ENCODE measurements around the gene IL4R. TPM values are rescaled to one million over a fixed set of nuclear protein-coding genes. Genes with fewer than 3 reads are reported as not detected.

The IL4R gene
- total and polyA plus RNA-seq, 10 donors = 39.3 to 319 (median 160) TPM

GRCh38 chr16:27368358-27368722 lies 54.6 kb downstream of the IL4R start:
- no peak for DNase-seq
- TF ChIP-seq POLR2AphosphoS5 (IDR thresholded peaks at IDR 0.05) (no peak), CTCF (IDR thresholded peaks at IDR 0.05 in 8 of 11, conservative IDR thresholded peaks at IDR 0.05 in 3 of 11) (peak in 5 of 11 experiments; percentile 1 to 63 (median 46)), POLR2A (IDR thresholded peaks at IDR 0.05) (no peak)
- Histone ChIP-seq H3K36me3 (peaks cover 0 to 17% (median 13%) of the 10 kb centered on the region in 6 donors), H3K9me3 (peaks cover 0 to 9% (median 0%) of the 10 kb centered on the region in 8 donors), H3K27me3 (replicated peaks in 1 of 7) (no peaks in the 10 kb centered on the region), H3K4me1 (peaks cover 30 to 71% (median 37%) of the 10 kb centered on the region in 6 donors), H3K27ac (peak overlapping the region; percentile 81 to 92 (median 88)), H3K4me3 (peak overlapping the region in 4 of 8 donors; percentile 15 to 50 (median 28))
- intact Hi-C loops (cut with DNase I; ENCODE audit: low total_unique reads) = loop anchor here (2.0 to 5.0 kb wide), 2 partner anchors 134 to 191 kb away; no protein-coding TSS in a partner anchor
- 57 to 64% (median 60%) methylated on average over 9 of the region's 9 CpGs for WGBS, 5 donors

GRCh38 chr16:27369806-27370205 lies 56.0 kb downstream of the IL4R start:
- TF ChIP-seq POLR2AphosphoS5 (IDR thresholded peaks at IDR 0.05) (no peak), POLR2A (IDR thresholded peaks at IDR 0.05) (no peak), CTCF (IDR thresholded peaks at IDR 0.05 in 8 of 11, conservative IDR thresholded peaks at IDR 0.05 in 3 of 11) (no peak)
- Histone ChIP-seq H3K4me1 (peaks cover 42 to 71% (median 52%) of the 10 kb centered on the region in 6 donors), H3K36me3 (peaks cover 0 to 2% (median under 1%) of the 10 kb centered on the region in 6 donors), H3K27me3 (replicated peaks in 1 of 7) (no peaks in the 10 kb centered on the region), H3K9me3 (peaks cover 0 to 9% (median 0%) of the 10 kb centered on the region in 8 donors), H3K27ac (peak overlapping the region in 1 of 8 donors; percentile 19), H3K4me3 (no peak overlapping the region)
- 81 to 96% (median 87%) methylated on average over 3 of the region's 3 CpGs for WGBS, 5 donors
- DNase-seq = peak; percentile 46
- intact Hi-C loops (cut with DNase I; ENCODE audit: low total_unique reads) = loop anchor here (2.0 to 10.0 kb wide), 3 partner anchors 85 to 193 kb away; no protein-coding TSS in a partner anchor

- TF ChIP-seq POLR2AphosphoS5 (IDR thresholded peaks at IDR 0.05) = no peak
- no peak for TF ChIP-seq CTCF (IDR thresholded peaks at IDR 0.05 in 8 of 11, conservative IDR thresholded peaks at IDR 0.05 in 3 of 11)
- TF ChIP-seq POLR2A (IDR thresholded peaks at IDR 0.05) = no peak
- Histone ChIP-seq H3K27ac (peak overlapping the region in 1 of 8 donors; percentile 19), H3K9me3 (peaks cover 0 to 9% (median 0%) of the 10 kb centered on the region in 8 donors), H3K36me3 (no peaks in the 10 kb centered on the region), H3K4me1 (peaks cover 45 to 75% (median 57%) of the 10 kb centered on the region in 6 donors), H3K27me3 (replicated peaks in 1 of 7) (no peaks in the 10 kb centered on the region), H3K4me3 (no peak overlapping the region)
- intact Hi-C loops (cut with DNase I; ENCODE audit: low total_unique reads) = loop anchor here (10.0 kb wide), 1 partner anchor 84 kb away; no protein-coding TSS in a partner anchor
- no peak for DNase-seq
Observed at GRCh38 chr16:27370318-27370717, 56.5 kb downstream of the IL4R start.

GRCh38 chr16:27373312-27373711 lies 59.5 kb downstream of the IL4R start:
- peak overlapping the region in 4 of 8 donors; percentile 65 to 83 (median 77) for H3K27ac ChIP-seq
- H3K4me3 ChIP-seq = no peak overlapping the region
- DNase-seq = no peak
- TF ChIP-seq CTCF (IDR thresholded peaks at IDR 0.05 in 8 of 11, conservative IDR thresholded peaks at IDR 0.05 in 3 of 11) = no peak
- no peak for TF ChIP-seq POLR2AphosphoS5 (IDR thresholded peaks at IDR 0.05)
- TF ChIP-seq POLR2A (IDR thresholded peaks at IDR 0.05) = no peak
- peaks cover 0 to 9% (median 0%) of the 10 kb centered on the region in 8 donors for H3K9me3 ChIP-seq
- no peaks in the 10 kb centered on the region for H3K27me3 ChIP-seq (replicated peaks in 1 of 7)
- intact Hi-C loops (cut with DNase I; ENCODE audit: low total_unique reads) = loop anchor here (10.0 kb wide), 1 partner anchor 81 kb away; no protein-coding TSS in a partner anchor
- peaks cover 40 to 76% (median 54%) of the 10 kb centered on the region in 6 donors for H3K4me1 ChIP-seq
- H3K36me3 ChIP-seq = no peaks in the 10 kb centered on the region
- WGBS, 5 donors = 93 to 99% (median 94%) methylated on average over 3 of the region's 3 CpGs

All from spleen (tissue), 11 donors.